Liver (tissue), 3 donors: ENCODE measurements around the gene KIF23.

ENCODE experiments used
- CTCF ChIP-seq: fragments of 150-350 bp; IDR thresholded peaks from 2 replicates; pipeline ENCODE4 v1.5.1; 2017; ENCODE audit warnings: improper control_type of control experiment, low read depth, low read length; ENCODE audit not compliant: missing input control
- EGR1 ChIP-seq, 2 donors: IDR thresholded peaks; 2 replicates each; pipeline ENCODE4 v1.6.1; 2016 to 2018; ENCODE audit warnings: antibody characterized with exemption in 2 of 2, low read depth in 2 of 2
- FOXA1 ChIP-seq: IDR thresholded peaks from 2 replicates; pipeline ENCODE4 v1.6.1; 2016; ENCODE audit warnings: antibody characterized with exemption
- REST ChIP-seq: IDR thresholded peaks from 2 replicates; pipeline ENCODE4 v1.6.1; 2016; ENCODE audit warnings: antibody characterized with exemption, mild to moderate bottlenecking
- TAF1 ChIP-seq: conservative IDR thresholded peaks from 2 replicates; pipeline ENCODE4 v1.6.1; 2016; ENCODE audit warnings: antibody characterized with exemption, mild to moderate bottlenecking
- donor health status: healthy.
- donor health status: healthy.

- no peak for TF ChIP-seq CTCF
- no peak for TF ChIP-seq REST
- no peak for TF ChIP-seq FOXA1
- no peak for TF ChIP-seq TAF1
- no peak for TF ChIP-seq EGR1 (IDR thresholded peaks at IDR 0.05; ENCODE audit: low read depth in 2 of 2)
Observed at GRCh38 chr15:69395991-69396390, 18.2 kb upstream of the KIF23 start.
